NCI-H748 (cell line): ENCODE results near the gene TNNI3.

Experiments
- DNase-seq: peaks from one replicate; lab custom pipeline; 2025; ENCODE audit not compliant: unreplicated experiment; lab: John Stamatoyannopoulos, UW

TNNI3 gene

GRCh38 chr19:55157064-55157908, at the start of gene TNNI3:
Gene TNNI3 (minus strand): TSS chr19:55157732. CDS start chr19:55157589, 143 bp downstream.
- DNase-seq = no peak

DNA sequence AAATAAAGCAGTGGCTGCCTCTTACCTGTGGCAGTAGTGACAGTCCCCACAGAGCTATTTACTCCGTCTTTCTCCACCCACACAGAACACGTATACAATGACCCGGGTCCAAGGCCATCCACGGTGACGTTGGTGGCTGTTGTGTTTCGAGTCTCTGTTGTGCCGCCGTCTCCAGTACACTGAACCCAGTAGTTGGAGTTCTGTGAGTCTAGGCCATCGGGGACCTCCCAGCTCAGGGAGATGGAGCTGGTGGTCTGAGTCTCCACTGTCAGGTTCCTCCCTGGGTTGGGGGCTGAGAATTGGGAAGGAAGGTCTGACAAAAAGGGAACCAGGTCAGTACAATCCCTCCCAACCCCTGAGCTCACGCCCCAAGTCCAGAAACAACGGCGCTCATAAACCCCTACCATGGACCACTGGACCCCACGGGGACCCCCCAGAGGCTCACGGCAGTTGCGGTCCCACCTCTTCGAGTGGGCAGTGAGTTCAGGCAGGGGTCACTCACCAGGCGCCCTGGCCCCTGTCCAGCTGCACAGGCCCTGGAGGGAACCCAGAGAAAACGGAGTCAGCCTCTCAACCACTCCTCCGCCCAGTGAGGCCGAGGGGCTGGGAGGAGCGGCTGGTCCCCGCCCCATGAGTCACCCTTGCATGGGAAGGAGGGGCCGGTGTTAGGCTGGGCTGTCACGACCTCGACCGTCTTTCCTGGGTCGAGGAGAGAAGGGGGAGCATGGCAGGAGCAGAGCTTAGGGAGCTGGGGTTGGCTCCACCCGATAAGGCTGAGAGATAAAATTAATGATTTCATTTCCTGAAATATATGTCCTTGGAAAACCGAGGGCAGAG, 49.4 kb upstream of the TNNI3 start:
- peak; percentile 33 for DNase-seq

DNA sequence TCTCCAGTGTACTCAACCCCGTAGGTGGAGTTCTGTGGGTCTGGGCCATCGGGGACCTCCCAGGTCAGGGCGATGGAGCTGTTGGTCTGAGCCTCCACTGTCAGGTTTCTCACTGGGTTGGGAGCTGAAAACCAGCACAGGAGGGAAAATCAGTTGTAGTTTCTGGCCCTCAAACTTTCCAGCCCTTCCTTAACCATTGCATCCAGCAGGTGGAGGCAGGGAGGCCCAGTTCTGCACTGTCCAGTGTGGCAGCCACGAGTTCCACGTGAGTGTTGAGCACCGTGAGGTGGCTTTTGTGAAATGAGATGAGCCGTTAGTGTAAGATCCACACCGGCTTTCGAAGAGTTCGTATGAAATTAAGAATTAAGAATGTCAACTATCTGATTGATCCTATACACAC, 44.7 kb upstream of the TNNI3 start:
- peak; percentile 22 for DNase-seq

DNA sequence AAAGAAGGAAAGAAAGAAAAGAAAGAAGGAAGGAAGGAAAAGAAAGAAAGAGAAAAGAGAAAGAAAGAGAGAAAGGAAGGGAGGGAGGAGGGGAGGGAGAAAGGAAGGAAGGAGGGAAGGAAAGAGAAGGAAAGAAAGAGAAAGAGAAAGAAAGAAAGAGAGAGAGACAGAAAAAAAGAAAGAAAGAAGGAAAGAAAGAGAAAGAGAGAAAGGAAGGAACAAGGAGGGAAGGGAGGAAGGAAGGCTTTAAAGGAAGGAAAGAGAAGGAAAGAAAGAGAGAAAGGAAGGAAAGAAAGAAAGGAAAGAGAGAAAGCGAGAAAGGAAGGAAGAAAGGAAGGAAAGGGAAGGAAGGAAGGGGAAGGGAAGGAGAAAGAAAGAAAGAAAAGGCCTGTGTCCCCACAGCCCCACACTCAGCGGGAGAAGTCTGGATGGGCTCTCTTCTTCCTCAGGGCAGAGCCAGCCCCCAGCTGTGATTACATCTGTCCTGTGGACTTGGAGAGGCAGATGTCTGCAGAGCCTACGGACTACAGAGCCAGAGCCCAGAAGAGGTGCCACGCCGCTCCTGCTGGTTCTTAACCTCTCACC, 42.2 kb upstream of the TNNI3 start:
- DNase-seq = no peak

- DNase-seq = no peak
Observed at GRCh38 chr19:55198651-55199050, 41.1 kb upstream of the TNNI3 start.

DNA sequence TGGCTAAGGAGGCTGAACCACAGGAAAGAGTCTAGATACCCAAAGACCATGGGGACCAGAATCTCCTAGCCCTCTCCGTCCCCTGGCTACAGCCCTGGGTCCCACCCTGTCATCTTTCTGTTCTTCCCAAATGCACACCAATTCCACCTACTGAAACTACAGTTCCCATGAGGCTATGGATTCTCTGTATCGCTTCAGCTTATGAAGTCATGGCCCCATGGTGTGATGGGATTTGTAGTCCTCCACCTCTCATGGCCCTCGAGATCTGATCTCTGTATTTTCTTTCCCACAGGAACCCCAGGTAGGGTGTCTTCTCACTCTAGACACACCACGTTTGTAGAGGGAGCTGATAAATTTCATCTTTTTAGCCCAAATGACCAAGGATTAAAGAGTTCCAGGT, 40.0 kb upstream of the TNNI3 start:
- no peak for DNase-seq

DNA sequence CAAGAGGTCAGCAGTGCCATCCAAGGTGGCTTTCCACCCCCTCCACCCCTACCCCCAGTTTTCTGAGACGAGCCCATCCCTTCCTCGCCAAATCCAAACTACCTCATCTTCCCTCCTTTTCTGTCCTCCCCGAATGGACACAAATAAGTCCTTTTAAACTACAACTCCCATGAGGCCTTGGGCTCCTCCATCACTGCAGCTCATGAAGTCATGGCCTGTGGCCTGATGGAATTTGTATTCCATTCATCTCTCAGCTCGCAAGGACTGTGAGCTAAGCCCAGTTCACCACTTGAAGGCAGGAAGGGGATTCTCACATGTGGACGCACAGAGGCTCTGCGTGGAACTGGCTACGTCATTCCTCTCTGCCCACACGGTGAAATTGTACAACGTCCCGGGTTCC, 39.3 kb upstream of the TNNI3 start:
- no peak for DNase-seq

GRCh38 chr19:55193481-55193880, 35.9 kb upstream of the TNNI3 start:
- no peak for DNase-seq

- no peak for DNase-seq
Observed at GRCh38 chr19:55189403-55189835, 31.9 kb upstream of the TNNI3 start.

DNA sequence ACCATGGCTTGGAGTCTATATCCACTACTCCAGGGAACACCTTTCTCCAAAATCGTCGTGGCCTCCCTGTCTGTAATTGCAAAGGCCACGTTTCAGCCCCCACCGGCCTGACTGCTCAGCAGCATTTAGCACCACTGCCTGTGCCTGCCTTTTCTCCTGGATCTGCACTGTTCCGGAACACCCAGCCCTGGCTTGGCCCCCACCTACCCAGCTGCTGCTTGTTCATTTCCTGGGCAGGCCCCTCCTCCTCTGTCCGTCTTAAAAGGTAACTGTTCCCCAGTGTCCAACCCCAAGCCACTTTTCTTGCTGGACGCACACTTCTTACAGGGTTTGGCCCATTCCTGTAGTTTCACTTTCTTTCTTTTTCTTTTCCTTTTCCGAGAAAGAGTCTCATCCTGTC, 31.1 kb upstream of the TNNI3 start:
- DNase-seq = no peak

DNA sequence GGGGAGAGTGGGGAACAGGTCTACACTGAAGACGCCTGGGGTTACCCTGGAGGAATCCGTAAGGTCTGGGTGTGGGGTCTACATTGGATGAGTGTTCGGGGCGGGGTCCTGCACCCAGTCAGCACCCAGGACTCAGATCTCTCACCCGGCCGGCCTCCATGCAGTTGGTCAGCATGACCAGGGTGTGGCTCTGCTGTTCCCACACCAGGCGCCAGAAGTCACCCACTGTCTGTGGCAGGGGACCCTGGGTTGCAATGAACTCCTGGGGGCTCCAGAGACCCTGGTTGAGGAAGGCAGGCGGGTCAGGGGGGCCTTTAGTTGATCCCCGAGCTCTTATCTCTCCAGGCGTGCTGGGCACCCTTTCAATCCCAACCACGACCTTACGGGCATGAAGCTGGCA, 28.5 kb upstream of the TNNI3 start:
- DNase-seq = no peak

- no peak for DNase-seq
Observed at GRCh38 chr19:55181740-55182139, 24.2 kb upstream of the TNNI3 start.

DNA sequence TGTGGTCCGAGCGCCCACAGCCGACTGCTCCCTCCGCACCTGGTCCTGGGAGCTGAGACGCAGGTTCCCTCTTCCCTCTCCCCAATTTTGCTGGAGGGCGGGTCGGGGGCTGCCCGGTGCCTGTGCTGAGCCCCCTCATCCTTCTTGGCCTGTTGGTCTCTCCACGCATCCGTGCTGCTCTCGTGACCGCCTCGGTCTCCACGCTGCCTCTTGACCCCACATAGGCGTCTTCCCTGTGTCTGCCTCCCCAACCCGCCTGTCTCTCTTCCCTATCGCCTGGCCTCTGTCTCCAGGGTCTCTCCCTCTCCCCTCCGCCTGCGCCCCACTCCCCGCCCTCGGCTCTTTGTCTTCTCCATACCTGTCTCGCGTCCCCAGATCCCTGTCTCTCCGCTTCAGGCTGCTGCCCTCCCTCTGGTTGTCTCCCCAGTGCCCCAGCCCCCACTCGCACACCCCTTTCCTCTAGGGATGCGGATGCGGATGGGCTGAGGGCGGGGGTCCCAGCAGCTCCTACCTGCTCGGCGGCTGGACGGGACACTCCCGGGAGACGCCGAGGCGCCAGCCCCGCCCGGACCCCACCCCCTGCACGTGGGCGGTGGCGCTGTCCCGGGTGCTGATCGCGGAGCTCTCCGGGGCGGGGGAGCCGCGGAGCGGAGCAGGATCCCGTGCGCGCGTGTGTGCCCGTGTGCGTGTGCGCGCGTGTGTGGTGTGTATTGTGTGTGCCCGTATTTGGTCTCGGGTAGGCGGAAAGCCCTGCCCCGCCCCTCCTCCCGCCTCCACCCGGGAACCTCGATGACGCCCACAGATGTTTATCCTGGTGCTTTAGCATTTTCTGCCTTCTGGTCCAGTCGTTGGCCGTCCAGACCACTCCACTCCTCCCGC, 22.3 kb upstream of the TNNI3 start, which contains the start of gene SYT5:
Gene SYT5, minus strand, starts transcription at position 684 of the 879 bp plus-strand sequence. CDS start 1,248 bp downstream, outside the sequence.
- peak; percentile 75 for DNase-seq

- peak; percentile 99 for DNase-seq
Observed at GRCh38 chr19:55178781-55179599, 21.5 kb upstream of the TNNI3 start.

DNA sequence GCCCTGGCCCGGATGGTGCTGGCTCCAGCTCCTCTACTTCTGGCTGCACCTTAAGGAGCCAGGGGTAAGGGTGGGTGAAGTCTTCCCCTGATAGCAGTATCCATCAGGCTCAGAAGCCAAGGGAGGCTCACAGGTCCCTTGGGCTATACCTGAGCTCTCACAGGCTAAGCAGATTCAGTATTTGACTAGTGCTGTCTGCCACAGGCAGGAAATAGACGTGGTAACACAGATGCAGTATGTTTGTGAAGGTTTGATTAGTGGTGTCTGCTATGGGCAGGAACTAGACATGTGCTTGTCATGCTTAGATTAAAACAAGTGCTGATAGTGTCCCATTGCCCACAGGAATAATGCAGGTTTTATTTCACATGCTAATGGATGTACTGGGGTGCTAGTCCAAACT, 18.5 kb upstream of the TNNI3 start:
- no peak for DNase-seq

DNA sequence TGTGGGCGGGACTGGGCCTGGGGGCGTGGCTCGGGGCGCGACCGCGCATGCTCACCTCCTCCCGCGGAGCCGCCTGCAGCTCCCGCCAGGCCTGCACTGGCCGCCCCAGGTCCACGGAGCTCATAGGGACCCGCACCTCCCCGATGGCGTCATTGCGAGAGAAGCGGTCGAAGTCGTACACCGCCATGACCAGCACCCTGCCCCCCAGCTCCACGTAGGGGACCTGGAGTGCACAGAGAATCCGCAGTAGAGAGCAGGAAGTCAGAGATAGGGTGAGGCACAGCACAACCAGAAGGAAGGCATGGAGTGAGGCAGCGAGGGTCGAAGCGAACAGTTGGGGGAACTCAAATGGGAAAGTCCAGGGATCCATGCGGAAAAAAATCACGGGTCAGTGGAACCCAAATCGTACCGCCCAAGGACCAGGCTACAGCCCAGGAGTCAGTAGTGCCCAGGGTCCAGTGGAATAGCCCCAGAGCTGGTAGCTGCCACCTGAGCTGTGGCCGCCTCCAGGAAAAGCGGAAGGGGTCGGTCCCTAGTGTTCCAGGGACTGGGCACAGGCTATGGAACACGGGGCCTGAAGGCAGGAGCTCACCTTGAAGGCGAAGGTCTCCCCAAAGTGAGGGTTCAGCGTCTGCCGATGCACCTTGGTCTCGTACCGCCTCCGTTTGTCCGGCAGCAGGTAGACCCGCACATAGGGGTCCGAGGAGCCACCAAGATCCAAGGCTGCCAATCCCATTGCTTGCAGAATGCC, 17.8 kb upstream of the TNNI3 start:
- no peak for DNase-seq

DNA sequence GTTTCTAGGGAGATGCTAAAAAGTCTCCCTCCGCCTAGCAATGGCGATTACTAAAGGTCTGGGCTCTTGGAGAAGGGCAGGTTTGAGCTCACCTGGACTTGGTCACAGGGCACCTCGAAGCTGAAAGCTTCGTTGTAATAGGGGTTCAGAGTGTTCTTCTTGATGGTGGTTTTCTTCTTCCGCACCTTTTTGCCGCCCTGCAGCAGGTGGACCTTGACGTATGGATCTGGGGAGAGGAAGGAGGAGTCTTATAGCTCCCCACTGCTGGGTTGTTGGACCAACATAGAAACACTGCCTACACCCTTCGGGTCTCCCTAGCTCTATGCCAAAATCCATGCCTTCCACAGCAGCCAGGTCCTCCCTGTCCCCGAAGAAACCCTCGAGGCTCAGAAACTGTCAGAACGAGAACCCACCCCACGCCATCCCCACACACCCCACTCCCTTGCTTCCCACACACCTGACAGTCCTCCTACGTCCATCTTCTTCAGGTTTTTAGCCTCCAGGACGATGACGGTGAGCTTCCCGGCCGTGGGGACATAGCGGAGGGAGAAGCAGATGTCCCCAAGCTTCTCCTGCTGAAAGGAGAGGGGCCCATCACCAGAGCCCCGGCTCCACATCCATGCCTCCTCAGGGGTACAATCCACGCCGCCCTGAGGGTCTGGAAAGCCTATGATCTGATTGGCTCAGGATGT, 17.0 kb upstream of the TNNI3 start:
- no peak for DNase-seq

DNA sequence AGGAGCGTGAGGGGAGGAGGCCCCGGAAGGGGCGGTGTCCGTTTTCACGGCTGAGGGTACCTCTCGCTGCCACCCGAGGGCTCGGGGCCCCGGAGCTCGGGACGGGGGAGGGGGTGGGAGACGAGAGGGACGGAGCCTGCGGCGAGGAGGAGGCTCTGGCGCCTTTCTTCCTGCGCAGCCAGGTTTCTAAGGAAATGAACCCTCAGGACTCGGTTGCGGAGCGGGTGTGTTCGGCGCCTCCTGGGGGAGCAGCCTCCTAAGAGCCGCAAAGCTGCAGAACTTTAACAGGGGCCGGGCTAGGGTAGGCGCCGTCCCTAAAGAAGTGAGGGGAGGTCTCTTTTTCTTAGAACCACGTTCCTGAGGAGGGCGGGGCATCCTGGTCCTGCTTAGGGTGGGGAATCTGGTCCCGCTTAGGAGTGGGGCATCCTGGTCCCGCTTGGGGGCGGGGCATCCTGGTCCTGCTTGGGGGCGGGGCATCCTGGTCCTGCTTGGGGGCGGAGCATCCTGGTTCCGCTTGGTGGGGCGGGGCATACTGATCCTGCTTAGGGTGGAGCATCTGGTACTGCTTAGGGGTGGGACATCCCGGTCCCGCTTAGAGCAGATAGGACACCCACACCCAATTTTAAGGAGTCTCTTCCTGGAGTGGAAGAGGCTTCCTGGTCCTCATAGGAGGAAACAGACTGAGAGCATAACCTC, 16.3 kb upstream of the TNNI3 start:
- peak; percentile 83 for DNase-seq
